ENCODE measurements around the gene LACRT.

Gene LACRT

DNA sequence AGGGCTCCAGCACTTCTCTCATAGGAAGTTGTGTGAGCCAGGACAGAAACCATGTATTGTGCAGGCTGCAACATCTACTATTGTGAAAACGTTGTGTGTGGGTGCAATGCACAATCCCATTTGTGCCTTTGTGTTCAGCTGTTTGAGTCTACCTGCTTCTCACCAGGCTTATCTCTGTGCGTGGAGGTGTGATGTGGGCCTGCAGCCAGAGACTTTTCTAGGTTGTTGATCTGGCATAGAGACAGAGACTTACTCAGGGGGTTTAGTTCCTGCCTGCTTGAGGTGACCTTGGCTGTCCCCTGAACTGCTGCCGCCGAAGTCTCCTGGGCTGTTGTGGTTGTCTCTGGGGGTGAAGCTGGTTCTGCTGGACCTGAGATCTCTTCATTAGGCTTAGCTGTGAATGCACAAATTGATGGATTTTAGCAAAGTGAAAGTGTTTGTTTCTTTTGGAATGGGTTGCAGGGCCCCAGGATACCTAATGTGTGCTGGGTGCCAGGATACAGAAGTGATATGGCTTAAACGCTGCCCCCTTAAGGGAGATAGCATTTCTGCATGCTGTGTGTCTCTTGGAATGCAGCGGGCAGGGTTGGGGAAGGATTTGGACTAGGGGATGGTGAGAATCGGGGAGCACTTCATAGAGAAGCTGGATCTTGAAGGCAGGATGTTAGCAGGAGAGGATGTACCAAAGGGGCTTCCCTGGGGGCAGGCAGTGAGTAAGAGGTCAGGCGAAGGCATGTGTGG is 2.5 kb downstream of the LACRT start:
- DNase-seq = peak; percentile 8

DNA sequence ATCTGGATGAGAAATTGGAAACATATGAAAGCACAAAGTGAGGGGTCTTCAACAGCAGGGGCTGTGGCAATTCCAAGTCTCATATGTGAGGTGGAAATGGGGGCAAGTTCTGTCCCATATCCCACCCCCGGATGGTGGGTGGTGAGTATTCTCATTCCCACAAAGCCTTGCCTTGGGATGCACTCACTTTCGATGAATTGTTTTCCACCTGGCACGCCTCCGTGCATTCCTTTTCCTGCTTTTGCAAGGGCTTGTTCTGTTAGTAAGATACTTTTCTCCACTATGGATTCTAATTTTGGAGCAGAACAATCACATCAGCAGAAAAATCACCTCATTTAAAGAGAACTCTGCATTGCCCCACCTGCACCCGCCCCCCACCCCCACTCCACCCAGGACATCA is 3.1 kb downstream of the LACRT start:
- DNase-seq = peak; percentile 12

DNA sequence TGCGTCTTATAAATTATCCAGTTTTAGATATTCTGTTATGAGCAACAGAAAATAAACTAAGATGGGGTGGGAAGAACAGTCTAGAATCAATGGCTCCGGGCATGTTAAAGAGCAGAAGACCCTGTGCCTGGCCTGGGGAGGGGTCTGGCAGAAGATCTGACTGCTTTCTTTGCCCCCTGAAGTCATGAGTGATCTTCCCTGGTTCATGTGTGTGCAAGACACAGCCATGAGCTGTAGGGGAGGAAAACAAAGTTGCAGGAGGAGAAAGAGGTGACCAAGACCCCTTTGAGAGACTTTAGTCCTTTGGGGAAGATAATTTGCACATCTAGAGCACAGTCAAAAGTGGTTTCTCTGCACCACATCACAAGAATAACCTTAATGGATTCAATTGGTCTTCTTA is 4.8 kb downstream of the LACRT start:
- DNase-seq = peak; percentile 4

DNA sequence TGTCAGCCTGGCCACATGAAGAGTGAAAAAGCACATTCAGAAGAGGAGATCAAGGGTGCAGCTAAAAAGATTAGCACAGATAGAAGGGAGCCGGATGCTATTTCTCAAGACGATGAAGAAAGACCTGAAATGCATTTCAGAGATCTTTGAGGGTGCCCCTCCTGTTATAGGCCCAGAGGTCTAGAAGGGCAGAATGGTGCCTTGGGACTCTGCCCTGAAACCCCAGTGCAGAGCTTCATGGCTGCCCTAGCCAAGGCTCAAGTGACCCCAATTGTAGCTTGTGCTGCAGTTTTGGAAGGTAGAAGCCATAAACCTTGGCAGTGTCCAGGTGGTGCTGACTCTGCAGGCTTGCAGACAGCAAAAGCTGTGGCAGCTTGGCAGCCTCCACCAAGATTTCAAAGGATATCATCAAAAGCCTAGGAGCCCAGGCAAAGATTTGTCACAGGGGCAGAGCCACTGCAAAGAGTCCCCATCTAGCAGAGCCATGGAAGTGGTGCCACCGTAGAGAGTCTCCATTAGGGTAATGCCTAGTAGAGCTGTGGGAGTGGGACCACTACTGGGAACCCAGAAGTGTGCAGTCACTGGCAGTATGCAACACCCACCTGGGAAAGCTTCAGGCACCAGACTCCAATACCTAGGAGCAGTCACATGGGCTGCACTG is 6.4 kb downstream of the LACRT start:
- peak; percentile 10 for DNase-seq

DNA sequence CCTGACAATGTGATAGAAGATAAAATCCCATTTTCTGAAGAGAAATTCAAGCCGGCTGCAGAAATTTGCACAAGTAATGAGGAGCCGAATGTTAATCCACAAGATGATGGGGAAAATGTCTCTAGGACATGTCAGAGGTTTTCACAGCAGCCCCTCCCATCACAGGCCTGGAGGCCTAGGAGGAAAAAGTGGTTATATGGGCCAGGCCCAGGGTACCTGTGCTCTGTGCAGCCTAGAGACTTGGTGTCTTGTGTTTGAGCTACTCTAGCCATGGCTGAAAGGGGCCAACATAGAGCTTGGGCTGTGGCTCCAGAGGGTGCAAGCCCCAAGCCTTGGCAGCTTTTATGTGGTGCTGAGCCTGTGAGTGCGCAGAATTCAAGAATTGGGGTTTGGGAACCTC is 7.4 kb downstream of the LACRT start:
- peak; percentile 6 for DNase-seq

DNA sequence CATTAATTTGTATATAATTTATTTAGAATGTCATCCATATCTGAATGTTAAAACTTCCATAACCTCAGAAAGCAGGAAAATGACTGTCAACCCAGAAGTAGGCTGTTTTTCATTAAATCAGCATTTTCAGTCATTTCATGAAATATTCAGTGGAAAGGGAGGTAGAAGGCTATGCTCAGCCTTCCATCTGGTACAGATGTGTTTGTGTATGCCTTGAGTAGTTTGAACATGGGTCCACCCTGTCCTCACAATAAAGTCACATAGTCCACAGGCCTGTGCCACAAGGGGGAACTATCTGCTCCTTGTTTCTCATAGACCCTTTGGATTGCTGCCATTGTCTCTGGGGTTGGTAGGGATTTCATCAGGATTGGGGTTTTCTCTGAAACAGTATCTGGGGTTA is 9.1 kb downstream of the LACRT start:
- DNase-seq = no peak

DNA sequence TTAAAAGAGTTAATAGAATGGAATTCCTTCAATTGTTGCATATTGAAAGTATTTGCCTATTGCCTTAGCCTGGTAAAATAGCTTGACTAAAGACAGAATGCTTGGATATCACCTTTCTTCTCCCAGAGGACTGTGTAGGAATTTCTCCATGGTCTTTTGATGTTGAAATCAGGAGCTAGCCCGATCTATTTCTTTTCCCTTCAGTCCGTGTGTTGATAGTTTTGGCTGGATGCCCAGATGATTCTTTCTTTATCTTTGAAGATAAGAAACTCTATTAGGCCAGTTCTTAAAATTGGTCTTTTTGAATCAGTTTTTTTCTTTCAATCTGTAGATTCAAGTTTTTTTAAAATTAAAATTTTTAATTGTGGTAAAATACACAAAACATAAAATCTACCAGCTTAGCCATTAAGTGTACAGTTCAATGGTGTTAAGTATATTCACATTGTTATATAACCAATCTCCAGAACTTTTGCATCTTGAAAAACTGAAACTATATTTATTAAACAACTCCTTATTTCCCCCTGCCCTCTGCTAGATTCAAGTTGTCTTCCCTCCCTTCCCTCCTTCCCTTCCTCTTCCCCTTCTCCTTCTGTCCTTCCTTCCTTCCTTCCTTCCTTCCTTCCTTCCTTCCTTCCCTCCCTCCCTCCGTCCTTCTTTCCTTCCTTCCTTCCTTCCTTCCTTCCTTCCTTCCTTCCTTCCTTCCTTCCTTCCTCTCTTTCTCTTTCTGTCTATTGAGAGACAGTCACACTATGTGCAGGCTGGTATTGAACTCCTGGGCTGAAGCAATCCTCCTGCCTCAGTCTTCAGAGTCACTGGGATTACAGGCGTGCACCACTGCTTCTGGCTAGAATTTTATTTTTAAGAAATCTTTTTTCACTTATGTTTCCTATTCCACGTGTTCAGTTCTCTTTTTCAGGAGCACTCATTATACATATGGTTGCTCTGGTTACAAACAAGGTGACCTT is 10.1 kb downstream of the LACRT start:
- no peak for DNase-seq

DNA sequence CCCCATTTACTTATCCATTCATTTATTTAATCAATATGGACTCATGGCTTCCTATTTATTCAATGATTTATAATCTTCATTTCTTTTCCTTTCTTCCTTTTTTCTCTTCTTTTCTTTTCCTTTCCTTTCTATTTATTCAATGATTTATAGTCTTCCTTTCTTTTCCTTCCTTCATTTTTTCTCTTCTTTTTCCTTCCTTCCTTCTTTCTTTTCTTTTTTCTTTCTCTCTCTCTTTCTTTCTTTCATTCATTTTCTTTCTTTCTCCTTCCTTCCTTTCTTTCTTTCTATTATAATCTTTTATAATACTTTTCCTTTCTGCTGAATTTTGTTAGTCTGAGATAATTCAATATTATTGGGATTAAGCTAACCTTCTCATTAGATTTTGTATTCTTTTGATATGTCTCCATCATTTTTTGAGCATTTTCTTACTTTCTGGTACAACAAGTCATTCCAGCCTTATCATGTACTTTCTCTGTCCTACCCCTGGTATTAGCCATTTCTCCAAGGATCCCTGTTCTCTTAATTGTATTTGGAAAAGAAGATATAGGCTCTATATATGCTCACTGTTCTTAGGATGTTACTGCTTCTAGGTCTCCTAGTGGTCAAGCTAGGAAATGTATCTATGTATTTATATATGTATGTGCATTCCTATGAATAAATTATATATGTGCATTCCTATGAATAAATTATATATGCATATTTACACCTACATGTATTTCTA is 12.1 kb downstream of the LACRT start:
- no peak for DNase-seq

DNA sequence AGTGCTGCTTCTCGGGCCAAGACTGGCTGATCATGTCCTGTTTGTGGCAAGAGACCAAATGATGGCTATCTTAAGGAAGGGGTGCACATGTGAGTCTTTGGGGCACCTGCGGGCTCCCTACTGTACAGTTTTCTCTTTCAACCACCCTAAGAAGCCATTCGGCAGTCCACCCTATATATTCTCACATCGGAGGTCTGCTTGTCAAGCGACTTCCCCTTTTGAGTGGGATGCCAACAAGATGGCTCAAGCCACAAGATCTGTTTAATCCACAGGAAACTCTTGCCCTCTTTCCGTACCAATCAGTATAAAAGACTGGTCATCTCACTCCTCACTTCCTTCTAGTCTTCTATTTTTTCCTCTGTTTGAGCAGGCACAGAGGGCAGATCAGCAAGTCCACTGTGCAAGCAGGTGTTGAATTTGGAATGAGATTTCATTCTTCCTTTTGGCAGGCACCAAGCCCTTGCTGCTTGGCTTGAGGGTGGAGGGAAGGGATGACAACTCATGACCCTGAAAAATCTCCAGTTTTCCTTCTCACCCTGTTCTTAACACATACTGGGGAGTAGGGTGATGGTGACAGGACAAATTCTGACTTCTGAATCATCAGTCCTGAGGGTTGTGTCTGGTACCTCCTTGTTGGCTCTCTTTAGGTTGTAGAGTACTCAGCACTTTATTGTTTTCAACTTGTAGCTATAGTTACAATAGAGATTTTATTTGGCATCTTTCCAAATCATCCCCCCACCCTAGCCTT is 17.6 kb downstream of the LACRT start:
- DNase-seq = peak; percentile 15

DNA sequence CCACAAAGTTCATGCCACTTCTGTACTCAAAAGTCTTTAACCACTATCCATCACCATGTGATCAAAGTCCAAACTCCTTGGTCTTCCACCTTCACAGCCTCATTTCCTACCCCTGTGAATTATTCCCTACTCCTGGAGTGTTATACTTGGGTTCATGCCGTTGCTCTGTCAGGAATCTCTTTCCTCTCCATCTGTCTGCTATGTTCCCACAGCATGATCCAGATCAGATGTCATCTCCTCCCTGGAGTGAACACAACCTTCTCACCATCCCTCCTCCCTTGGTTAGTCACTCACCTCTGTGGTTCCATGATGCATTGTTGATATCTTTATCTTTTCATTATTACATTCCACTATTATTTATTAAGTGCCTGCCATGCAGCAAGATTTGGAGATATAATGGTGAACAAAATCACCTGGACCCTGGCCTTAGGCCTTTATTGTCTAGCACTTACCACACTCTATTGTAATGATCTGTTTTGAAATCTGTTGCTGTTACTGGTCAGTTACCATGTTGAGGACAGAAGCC is 22.4 kb downstream of the LACRT start:
- DNase-seq = no peak

DNA sequence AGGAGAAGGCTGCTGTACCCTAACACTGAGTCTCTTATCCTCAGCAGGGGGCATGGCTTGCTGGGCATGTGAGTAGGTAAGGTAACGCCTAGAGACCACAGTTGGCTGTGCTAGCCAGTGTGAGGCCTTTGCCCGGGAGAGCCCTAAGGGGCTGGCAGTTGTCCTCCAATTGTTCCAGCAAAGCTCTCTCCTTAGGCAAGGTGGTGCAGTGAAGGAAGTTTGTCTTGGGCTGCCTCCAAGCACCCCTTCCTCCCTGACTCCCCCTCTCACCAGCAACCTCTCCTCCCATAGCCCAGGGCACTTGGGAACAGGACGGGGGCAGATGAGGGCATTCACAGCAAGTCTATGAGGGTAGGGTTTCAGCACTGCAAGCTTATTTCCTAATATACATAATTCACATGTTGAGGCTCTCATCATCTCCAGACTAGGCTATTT is 23.0 kb downstream of the LACRT start:
- no peak for DNase-seq

DNA sequence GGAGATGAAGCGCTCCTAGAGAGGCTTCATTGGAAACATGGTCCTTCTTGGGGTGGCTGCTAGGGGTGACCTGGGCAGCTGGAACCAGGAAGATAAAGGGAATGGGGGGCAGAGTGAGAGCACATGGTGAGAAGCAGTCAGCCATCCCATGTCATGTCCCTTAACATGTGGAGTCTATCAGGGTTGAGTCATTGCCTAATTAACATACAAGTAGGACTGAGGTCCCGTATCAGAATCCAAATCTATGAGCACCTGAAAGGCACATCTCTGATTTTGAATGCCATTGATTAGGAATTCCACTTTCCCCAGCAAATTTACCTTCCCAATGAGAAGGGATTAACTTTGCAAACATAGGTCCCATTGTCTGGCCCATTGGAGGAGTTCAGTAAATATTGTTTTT is 25.9 kb downstream of the LACRT start:
- no peak for DNase-seq

DNA sequence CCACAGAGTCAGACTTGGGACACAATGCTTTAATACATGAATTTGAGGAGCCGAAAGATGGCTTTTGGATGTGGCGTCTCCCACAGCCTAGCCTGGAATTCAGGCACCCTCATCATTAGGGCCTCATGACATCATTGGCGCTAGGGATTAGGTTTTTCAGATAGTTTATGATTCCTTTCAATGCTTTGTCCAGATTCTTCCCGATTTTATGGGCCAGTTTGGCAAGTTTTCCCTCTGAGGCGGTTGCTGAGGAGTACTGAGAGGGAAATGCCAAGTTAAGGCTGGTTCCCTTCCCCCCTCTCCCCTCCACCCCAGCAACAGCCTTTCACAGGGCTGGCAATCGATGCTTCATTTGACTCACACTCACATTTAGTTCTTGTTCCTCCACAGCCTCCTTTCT is 26.5 kb downstream of the LACRT start:
- DNase-seq = no peak

DNA sequence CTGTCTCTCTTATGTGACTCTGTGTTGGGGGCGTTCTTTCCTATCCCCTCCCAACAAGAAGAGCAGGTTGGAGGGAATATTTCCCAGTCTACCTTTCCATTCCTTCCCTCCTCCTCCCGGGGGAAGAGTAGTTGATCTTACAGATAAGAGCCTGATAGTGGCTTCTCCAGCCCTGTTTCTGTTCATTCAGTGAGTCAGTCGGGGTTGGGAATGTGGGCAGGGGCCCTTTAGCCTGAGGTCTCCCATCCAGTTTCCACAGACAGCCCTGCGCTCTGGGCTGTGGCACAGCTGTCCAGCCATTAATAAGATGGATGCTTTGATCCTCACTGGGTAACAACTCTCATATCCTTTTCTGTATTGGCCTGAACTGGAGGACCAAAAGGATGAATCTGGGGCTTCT is 28.1 kb downstream of the LACRT start:
- no peak for DNase-seq

DNA sequence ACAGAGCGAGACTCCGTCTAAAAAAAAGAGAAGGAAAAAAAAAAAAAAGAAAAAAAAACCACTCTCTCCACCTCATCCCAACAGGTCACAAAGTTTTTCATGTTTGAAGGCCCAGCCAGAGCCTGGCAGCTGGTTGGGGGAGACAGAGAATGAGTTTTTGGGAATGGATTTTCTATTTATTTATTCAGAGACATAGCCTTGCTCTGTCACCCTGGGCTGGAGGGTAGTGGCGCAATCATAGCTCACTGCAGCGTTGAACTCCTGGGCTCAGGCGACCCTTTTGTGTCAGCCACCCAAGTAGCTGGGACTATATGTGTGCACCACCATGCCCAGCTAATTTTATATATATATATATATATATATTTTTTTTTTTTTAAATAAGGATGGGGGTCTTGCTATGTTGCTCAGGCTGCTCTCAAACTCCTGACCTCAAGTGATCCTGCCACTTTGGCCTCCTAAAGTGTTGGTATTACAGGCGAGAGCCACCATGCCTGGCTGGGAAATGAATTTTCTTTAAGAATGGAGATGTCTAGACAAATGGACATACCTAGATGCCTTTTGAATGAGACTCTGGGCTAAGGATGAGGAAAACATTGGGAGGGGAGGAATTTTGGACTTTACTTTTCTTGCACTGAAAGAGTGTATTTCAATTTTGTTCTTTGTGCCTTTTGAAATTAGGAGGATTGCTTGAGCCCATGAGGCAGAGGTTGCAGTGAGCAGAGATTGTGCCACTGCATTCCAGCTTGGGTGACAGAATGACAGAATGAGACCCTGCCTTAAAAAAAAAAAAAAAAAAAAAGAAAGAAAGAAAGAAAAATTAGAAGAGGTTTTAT is 29.3 kb downstream of the LACRT start:
- peak; percentile 15 for DNase-seq

DNA sequence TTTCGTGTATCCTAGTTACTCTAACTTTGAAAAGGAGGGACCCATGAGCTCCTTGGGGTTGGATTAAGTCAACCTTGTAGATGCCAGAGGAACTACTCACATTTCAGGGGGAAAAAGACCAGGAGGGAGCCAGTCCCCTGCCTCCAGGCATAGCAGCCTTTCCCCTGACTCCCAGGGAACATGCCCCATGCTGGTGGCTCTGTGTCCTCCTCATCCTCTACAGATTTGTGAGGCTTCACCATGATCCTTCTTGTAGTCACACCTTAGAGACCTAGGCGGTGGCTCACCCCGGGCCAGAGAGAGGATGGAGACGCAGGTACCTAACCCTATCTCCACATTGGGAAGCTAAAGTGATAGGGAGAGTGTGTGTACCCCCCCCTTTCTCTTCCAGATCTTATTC is 30.3 kb downstream of the LACRT start:
- peak; percentile 32 for DNase-seq

DNA sequence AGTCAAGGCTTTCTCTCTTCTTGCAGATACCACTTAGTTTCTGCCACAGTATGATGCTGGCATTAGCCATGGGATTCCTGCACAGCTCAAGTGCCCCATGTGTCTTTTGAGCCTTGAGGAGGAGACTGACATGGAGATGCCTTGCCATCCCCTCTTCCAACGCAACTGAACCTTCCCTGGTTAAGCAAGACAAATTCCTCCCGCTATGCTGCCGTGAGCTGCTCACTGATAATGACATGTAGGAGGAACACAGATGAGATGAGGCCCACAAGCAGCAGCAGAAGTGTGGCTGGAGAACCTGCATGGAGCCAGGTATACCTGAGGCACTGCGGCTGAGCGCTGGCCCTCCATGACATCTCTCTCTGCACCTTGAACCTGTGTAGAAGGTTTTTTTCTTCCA is 30.8 kb downstream of the LACRT start:
- DNase-seq = peak; percentile 20

DNA sequence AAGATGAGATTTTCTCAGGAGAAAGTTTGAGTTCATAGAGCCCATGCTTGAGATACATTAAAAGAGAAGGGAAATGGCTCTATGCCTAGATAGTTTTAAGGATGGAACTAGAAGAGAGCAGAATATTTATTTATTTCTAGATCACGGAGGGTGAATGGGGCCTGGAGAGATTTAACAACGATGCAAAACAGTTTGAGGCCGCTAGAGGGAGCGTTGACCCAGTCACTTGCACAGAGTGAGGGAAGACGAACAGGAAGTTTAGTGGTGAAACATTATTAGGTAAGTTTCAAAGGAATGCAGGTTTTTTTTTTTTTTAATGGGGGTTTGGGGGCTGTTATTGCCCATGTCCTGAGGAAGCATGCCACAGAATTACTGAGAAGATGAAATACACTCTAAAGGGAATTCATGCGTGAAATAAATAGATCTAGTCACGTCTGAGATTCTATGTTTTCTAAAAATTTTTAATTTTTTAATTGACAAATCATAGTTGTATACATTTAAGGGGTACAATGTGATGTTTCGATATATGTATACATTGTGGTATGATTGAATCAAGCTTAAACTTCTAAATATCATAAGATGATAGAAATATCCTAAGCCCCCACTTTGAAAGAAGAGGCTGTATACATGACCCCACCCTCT is 31.4 kb downstream of the LACRT start:
- peak; percentile 70 for DNase-seq

DNA sequence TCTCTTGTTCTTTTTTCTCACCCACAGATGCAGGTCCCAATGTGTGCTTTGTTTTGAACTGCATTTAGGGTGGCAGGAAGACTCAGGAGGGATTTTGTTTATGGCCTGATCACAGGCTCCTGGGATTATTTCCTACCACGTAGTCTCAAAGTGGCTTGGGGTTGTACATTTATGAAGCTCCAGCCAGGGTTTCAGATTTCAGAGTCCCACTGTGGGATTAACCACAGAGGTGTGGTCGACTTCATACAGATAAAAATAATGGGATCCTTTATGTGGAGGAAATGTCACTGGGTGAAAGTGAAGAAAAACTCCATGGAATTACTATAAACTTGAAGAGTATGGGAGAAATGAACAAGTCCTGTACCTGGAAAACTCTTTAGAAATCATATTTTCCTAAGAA is 32.0 kb downstream of the LACRT start:
- no peak for DNase-seq

DNA sequence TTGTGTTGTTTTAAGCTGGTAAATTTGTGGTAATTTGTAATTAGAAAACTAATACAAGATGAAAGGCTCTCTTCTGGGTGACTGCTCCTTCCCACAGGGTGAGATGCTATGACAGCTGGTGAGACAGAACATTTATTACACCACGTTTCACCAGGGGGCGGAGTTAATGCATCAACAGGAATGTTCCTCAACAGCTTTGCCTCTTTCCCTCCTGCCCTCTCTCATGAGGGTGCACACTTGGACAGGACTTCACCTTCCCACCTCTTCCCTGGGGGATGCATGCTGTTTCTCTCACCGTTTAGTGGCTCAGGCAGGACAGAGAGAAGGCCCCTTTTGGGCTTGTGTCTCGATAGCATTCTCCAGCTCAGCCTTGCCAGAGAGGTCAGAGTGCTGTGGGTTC is 32.9 kb downstream of the LACRT start:
- DNase-seq = no peak
